ENCODE results near the gene ZSWIM7. TPM values are rescaled to one million over a fixed set of nuclear protein-coding genes. Genes with fewer than 3 reads are reported as not detected.
"Not testable (repeated sequence)": the region's sequence is repeated elsewhere in the genome, so short reads cannot be mapped to it uniquely, and the experiment has no call there.

ZSWIM7 gene
- total and polyA plus RNA-seq, 4 donors: 17.9 to 39.1 (median 28.5) TPM

GRCh38 chr17:15996322-15996721 is 3.2 kb downstream of the ZSWIM7 start:
- Histone ChIP-seq H3K36me3 (ENCODE audit: control insufficient read depth in 4 of 4, insufficient read depth in 4 of 4, low read length in 4 of 4) (peaks cover 0 to 11% (median 4%) of the 10 kb centered on the region in 4 donors), H3K9me3 (ENCODE audit: control insufficient read depth in 4 of 4, insufficient read depth in 3 of 4, low read length in 3 of 4) (no peaks in the 10 kb centered on the region), H3K4me1 (ENCODE audit: control insufficient read depth in 5 of 5, insufficient read depth in 5 of 5, low read length in 5 of 5) (peaks cover 2 to 16% (median 11%) of the 10 kb centered on the region in 5 donors), H3K27me3 (ENCODE audit: control insufficient read depth in 3 of 3, insufficient read depth in 3 of 3, low read length in 2 of 3) (no peaks in the 10 kb centered on the region), H3K27ac (ENCODE audit: low read depth in 1 of 2, low read length in 1 of 2) (no peak overlapping the region), H3K4me3 (no peak overlapping the region), H3K9ac (ENCODE audit: insufficient read depth in 1 of 2, low read length in 2 of 2) (no peak overlapping the region)
- ATAC-seq (ENCODE audit: insufficient read depth, low FRiP score) (no peak), DNase-seq (no peak)
- WGBS, 2 donors: 71 to 73% methylated on average over 6 of the region's 6 CpGs
- TF ChIP-seq CTCF (IDR thresholded peaks at IDR 0.05; ENCODE audit: control extremely low read depth, extremely low read depth): no peak

GRCh38 chr17:15981646-15982580 is 17.6 kb downstream of the ZSWIM7 start:
- Histone ChIP-seq H3K4me1 (ENCODE audit: control insufficient read depth in 5 of 5, insufficient read depth in 5 of 5, low read length in 5 of 5) (no peaks in the 10 kb centered on the region), H3K9me3 (ENCODE audit: control insufficient read depth in 4 of 4, insufficient read depth in 3 of 4, low read length in 3 of 4) (no peaks in the 10 kb centered on the region), H3K27ac (ENCODE audit: low read depth in 1 of 2, low read length in 1 of 2) (no peak overlapping the region), H3K9ac (ENCODE audit: insufficient read depth in 1 of 2, low read length in 2 of 2) (no peak overlapping the region), H3K36me3 (ENCODE audit: control insufficient read depth in 4 of 4, insufficient read depth in 4 of 4, low read length in 4 of 4) (peaks cover 7 to 49% (median 24%) of the 10 kb centered on the region in 4 donors), H3K27me3 (ENCODE audit: control insufficient read depth in 3 of 3, insufficient read depth in 3 of 3, low read length in 2 of 3) (no peaks in the 10 kb centered on the region), H3K4me3 (no peak overlapping the region)
- DNase-seq (no peak), ATAC-seq (ENCODE audit: insufficient read depth, low FRiP score) (no peak)
- no peak for TF ChIP-seq CTCF (IDR thresholded peaks at IDR 0.05; ENCODE audit: control extremely low read depth, extremely low read depth)
- WGBS, 2 donors: 66 to 83% methylated on average over 5 of the region's 5 CpGs

- no peaks in the 10 kb centered on the region for H3K9me3 ChIP-seq (ENCODE audit: control insufficient read depth in 4 of 4, insufficient read depth in 3 of 4, low read length in 3 of 4)
- H3K4me1 ChIP-seq (ENCODE audit: control insufficient read depth in 5 of 5, insufficient read depth in 5 of 5, low read length in 5 of 5): no peaks in the 10 kb centered on the region
- no peak overlapping the region for H3K27ac ChIP-seq (ENCODE audit: low read depth in 1 of 2, low read length in 1 of 2)
- H3K27me3 ChIP-seq (ENCODE audit: control insufficient read depth in 3 of 3, insufficient read depth in 3 of 3, low read length in 2 of 3): no peaks in the 10 kb centered on the region
- WGBS, 2 donors: 32 to 35% methylated on average over 2 of the region's 2 CpGs
- ATAC-seq (ENCODE audit: insufficient read depth, low FRiP score) (no peak), DNase-seq (no peak)
- no peak overlapping the region for H3K4me3 ChIP-seq
- H3K9ac ChIP-seq (ENCODE audit: insufficient read depth in 1 of 2, low read length in 2 of 2): no peak overlapping the region
- peaks cover 9 to 49% (median 21%) of the 10 kb centered on the region in 4 donors for H3K36me3 ChIP-seq (ENCODE audit: control insufficient read depth in 4 of 4, insufficient read depth in 4 of 4, low read length in 4 of 4)
- no peak for TF ChIP-seq CTCF (IDR thresholded peaks at IDR 0.05; ENCODE audit: control extremely low read depth, extremely low read depth)
These were observed 18.3 kb downstream of the ZSWIM7 start for GRCh38 chr17:15981208-15981607.

GRCh38 chr17:15979013-15979412 is 20.5 kb downstream of the ZSWIM7 start:
- H3K4me3 ChIP-seq; DNase-seq; H3K9ac ChIP-seq (ENCODE audit: insufficient read depth in 1 of 2, low read length in 2 of 2); ATAC-seq (ENCODE audit: insufficient read depth, low FRiP score); H3K4me1 ChIP-seq (ENCODE audit: control insufficient read depth in 5 of 5, insufficient read depth in 5 of 5, low read length in 5 of 5); H3K27me3 ChIP-seq (ENCODE audit: control insufficient read depth in 3 of 3, insufficient read depth in 3 of 3, low read length in 2 of 3); H3K27ac ChIP-seq (ENCODE audit: low read depth in 1 of 2, low read length in 1 of 2); H3K9me3 ChIP-seq (ENCODE audit: control insufficient read depth in 4 of 4, insufficient read depth in 3 of 4, low read length in 3 of 4): not testable (repeated sequence)
- H3K36me3 ChIP-seq (ENCODE audit: control insufficient read depth in 4 of 4, insufficient read depth in 4 of 4, low read length in 4 of 4): peaks cover 13 to 42% (median 24%) of the 10 kb centered on the region in 4 donors
- WGBS, 2 donors: 66 to 78% methylated on average over 2 to 3 of the region's 4 CpGs
